Measurements from ENCODE around the gene NRAP. TPM values are rescaled to one million over a fixed set of nuclear protein-coding genes. Genes with fewer than 3 reads are reported as not detected.

NRAP gene
- polyA plus RNA-seq, 1 of the 3 experiments (the other 2 are of a cell fraction): not detected

GRCh38 chr10:113557903-113558321 is 105.9 kb downstream of the NRAP start:
- Histone ChIP-seq H3K79me2 (ENCODE audit: insufficient read depth) (no peaks in the 10 kb centered on the region), H3K4me2 (peak overlapping the region; percentile 46; the same call in 1 of the 2 replicates), H3K9me2 (no peaks in the 10 kb centered on the region), H3K27me3 (ENCODE audit: insufficient read depth) (no peaks in the 10 kb centered on the region), H3K27ac (ENCODE audit: low read depth in 2 of 2, low read length in 1 of 2) (no peak overlapping the region), H3K9me3 (no peaks in the 10 kb centered on the region), H2AFZ (ENCODE audit: low read depth) (no peak overlapping the region), H3K36me3 (replicated peaks in 1 of 2; ENCODE audit: control insufficient read depth in 1 of 2, insufficient read depth in 2 of 2, low read length in 1 of 2) (no peaks in the 10 kb centered on the region), H3F3A (replicated peaks; ENCODE audit: insufficient read depth) (no peaks in the 10 kb centered on the region), H4K20me1 (ENCODE audit: insufficient read depth) (no peaks in the 10 kb centered on the region), H3K9ac (no peak overlapping the region), H3K4me3 (ENCODE audit: low read depth in 2 of 2, low read length in 1 of 2) (no peak overlapping the region), H3K4me1 (ENCODE audit: control insufficient read depth in 1 of 2, insufficient read depth in 2 of 2, low read depth in 1 of 2, low read length in 1 of 2) (peaks cover 6 to 12% of the 10 kb centered on the region in 2 experiments; a peak in 3 of 4 replicates)
- no peak for DNase-seq
- ChIA-PET POLR2A (no interaction called here), CTCF (interaction anchor here (1.1 to 3.3 kb wide), 3 partner anchors 17 to 172 kb away, joined by 3 to 10 read pairs (median 4); no protein-coding TSS in a partner anchor)
- TF ChIP-seq EZH2phosphoT487 (IDR thresholded peaks at IDR 0.05; ENCODE audit: borderline replicate concordance, low read depth) (no peak), TEAD4 (IDR thresholded peaks at IDR 0.05; ENCODE audit: borderline replicate concordance, insufficient read depth) (no peak), PBX3 (IDR thresholded peaks at IDR 0.05) (no peak), FOXJ3 (CRISPR knock-in tag; IDR thresholded peaks at IDR 0.05) (no peak), ELF1 (IDR thresholded peaks at IDR 0.05) (no peak), CHD2 (IDR thresholded peaks at IDR 0.05; ENCODE audit: low read length, partially characterized antibody) (no peak), USF1 (IDR thresholded peaks at IDR 0.05; ENCODE audit: borderline replicate concordance, low read depth) (no peak), YY1 (IDR thresholded peaks at IDR 0.05; ENCODE audit: low read depth) (no peak), TCF12 (IDR thresholded peaks at IDR 0.05) (no peak), TAF1 (IDR thresholded peaks at IDR 0.05; ENCODE audit: borderline replicate concordance, low read depth, low read length) (no peak), GATA2 (CRISPR knock-in tag; IDR thresholded peaks at IDR 0.05) (no peak), IRF3 (IDR thresholded peaks at IDR 0.05; ENCODE audit: low read depth, low read length) (no peak), EP300 (IDR thresholded peaks at IDR 0.05; ENCODE audit: borderline replicate concordance in 1 of 2, low read depth in 1 of 2, low read length in 1 of 2) (no peak), SMC3 (IDR thresholded peaks at IDR 0.05; ENCODE audit: low read depth, low read length) (no peak), NFIC (IDR thresholded peaks at IDR 0.05; ENCODE audit: borderline replicate concordance) (no peak), NRF1 (IDR thresholded peaks at IDR 0.05; ENCODE audit: low read depth, low read length) (no peak), RFX5 (IDR thresholded peaks at IDR 0.05; ENCODE audit: low read length) (no peak), RCOR1 (IDR thresholded peaks at IDR 0.05; ENCODE audit: low read length) (no peak)
- TF ChIP-seq, protein P1, sequence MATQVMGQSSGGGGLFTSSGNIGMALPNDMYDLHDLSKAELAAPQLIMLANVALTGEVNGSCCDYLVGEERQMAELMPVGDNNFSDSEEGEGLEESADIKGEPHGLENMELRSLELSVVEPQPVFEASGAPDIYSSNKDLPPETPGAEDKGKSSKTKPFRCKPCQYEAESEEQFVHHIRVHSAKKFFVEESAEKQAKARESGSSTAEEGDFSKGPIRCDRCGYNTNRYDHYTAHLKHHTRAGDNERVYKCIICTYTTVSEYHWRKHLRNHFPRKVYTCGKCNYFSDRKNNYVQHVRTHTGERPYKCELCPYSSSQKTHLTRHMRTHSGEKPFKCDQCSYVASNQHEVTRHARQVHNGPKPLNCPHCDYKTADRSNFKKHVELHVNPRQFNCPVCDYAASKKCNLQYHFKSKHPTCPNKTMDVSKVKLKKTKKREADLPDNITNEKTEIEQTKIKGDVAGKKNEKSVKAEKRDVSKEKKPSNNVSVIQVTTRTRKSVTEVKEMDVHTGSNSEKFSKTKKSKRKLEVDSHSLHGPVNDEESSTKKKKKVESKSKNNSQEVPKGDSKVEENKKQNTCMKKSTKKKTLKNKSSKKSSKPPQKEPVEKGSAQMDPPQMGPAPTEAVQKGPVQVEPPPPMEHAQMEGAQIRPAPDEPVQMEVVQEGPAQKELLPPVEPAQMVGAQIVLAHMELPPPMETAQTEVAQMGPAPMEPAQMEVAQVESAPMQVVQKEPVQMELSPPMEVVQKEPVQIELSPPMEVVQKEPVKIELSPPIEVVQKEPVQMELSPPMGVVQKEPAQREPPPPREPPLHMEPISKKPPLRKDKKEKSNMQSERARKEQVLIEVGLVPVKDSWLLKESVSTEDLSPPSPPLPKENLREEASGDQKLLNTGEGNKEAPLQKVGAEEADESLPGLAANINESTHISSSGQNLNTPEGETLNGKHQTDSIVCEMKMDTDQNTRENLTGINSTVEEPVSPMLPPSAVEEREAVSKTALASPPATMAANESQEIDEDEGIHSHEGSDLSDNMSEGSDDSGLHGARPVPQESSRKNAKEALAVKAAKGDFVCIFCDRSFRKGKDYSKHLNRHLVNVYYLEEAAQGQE (IDR thresholded peaks at IDR 0.05; ENCODE audit: low read depth, low read length): no peak
- TF ChIP-seq, protein P2, sequence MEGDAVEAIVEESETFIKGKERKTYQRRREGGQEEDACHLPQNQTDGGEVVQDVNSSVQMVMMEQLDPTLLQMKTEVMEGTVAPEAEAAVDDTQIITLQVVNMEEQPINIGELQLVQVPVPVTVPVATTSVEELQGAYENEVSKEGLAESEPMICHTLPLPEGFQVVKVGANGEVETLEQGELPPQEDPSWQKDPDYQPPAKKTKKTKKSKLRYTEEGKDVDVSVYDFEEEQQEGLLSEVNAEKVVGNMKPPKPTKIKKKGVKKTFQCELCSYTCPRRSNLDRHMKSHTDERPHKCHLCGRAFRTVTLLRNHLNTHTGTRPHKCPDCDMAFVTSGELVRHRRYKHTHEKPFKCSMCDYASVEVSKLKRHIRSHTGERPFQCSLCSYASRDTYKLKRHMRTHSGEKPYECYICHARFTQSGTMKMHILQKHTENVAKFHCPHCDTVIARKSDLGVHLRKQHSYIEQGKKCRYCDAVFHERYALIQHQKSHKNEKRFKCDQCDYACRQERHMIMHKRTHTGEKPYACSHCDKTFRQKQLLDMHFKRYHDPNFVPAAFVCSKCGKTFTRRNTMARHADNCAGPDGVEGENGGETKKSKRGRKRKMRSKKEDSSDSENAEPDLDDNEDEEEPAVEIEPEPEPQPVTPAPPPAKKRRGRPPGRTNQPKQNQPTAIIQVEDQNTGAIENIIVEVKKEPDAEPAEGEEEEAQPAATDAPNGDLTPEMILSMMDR (IDR thresholded peaks at IDR 0.05): no peak
- 74% methylated on average over 9 of the region's 9 CpGs for WGBS (ENCODE audit: low lambda C conversion rate)
